A549 (cell line): Measurements from ENCODE around the gene PDZD2.

Experiments used
- MAZ ChIP-seq: fragments of 150-350 bp; IDR thresholded peaks from 2 replicates; pipeline ENCODE4 v1.6.1; 2014; ENCODE audit warnings: antibody characterized with exemption, low read depth, low read length, borderline replicate concordance
- ZNF302 ChIP-seq: fragments of 250-450 bp; sonication (Bioruptor Pico); IDR thresholded peaks from 2 replicates; pipeline ENCODE4 v1.9.0; 2021; ENCODE audit warnings: inconsistent platforms, mild to moderate bottlenecking, moderate library complexity
- TF ChIP-seq, protein P1 (sequence below): fragments of >200 bp; sonication (Bioruptor Twin); formaldehyde crosslinking; IDR thresholded peaks from 3 replicates; pipeline ENCODE4 v1.6.1; 2016
- TF ChIP-seq, protein P2 (sequence below): IDR thresholded peaks from 2 replicates; pipeline ENCODE4 v1.6.1; 2012

DNA sequence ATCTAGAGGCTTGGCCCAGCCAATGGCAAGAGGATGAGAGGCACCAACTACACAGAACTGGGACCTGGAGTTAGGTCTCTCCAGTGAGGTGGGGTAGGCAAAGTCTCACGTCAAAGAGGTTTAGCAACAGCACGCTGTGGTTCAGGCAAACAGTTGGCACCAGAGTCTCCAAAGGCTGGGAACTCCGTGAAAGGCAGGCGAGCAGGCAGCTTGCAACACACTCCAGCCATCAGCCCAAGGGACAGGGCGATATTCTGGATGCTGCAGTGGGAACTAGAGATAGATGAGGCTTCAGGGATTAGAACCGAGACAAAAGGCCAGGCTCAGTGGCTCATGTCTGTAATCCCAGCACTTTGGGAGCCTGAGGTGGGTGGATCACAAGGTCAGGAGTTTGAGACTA lies 129.1 kb downstream of the PDZD2 start:
- TF ChIP-seq, protein P1, sequence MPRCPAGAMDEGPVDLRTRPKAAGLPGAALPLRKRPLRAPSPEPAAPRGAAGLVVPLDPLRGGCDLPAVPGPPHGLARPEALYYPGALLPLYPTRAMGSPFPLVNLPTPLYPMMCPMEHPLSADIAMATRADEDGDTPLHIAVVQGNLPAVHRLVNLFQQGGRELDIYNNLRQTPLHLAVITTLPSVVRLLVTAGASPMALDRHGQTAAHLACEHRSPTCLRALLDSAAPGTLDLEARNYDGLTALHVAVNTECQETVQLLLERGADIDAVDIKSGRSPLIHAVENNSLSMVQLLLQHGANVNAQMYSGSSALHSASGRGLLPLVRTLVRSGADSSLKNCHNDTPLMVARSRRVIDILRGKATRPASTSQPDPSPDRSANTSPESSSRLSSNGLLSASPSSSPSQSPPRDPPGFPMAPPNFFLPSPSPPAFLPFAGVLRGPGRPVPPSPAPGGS: no peak
- TF ChIP-seq MAZ: no peak
- TF ChIP-seq, protein P2, sequence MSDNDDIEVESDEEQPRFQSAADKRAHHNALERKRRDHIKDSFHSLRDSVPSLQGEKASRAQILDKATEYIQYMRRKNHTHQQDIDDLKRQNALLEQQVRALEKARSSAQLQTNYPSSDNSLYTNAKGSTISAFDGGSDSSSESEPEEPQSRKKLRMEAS: no peak
- TF ChIP-seq ZNF302 (CRISPR knock-in tag): no peak
